SHP77 treated with DMSO at 0.1 percent for 48 hours (cell line): ENCODE data around the gene CCDC78.

Experiments used
- DNase-seq: peaks from one replicate; lab custom pipeline; 2025; lab: John Stamatoyannopoulos, UW

The CCDC78 gene

DNA sequence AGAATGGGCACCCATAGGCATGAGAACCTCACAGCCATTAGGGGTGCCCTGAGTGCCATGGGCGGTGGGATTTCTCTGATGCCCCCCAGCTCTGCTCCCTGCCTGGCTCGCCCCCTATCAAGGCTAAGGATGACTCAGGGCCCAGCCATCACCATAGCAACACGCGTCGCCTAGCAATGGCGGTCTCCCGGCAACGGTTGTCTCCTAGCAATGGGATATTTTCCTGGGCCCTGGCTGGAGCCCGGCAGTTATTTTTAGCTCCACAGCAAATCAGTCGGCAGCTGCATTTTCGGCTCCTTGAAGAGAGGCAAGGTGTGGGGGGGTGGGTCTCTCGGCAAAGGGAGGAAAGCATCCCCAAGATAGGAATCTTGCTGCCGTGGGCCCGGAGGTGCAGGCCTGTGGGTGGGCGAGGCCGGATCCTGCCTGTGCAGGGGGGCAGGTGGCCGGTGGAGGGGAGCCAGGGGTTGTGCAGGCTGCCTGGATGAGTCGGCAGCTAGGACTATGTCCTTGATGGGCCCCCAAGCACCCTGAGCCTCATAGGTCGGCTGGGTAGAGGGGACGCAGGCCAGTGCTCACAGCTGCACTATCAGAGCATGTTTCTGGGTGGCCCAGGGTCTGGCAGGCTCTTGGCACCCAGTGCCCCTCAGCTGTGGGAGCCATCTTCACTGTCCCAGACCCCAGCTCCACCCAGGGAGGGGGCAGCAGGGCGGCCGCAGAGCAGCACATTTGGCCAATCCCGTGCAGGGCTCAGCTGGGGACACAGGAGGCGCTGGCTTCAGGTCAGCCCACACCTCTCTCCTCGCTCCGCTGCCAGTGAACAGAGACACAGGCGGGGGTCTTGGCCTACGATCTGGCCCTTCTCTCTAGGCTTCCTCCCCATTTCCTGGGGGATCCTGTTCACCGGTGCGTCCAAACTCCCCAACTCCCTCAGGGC, 16.4 kb downstream of the CCDC78 start:
- DNase-seq: peak; percentile 73

DNA sequence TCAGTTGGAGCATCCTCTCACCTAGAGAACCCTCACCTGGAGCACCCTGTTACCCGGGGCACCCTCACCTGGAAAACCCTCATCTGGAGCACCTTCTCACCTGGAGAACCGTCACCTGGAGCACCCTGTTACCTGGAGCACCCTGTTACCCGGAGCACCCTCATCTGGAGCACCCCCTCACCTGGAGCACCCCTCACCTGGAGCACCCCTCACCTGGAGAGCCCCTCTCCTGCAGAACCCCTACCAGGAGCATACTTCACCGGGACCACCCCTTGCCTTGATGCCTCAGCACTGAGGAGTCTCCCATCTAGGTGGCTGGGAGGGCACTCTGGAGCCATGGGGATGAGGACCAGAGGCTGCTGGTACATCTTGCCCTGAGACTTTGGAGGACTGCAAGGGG, 17.3 kb downstream of the CCDC78 start:
- DNase-seq: no peak

DNA sequence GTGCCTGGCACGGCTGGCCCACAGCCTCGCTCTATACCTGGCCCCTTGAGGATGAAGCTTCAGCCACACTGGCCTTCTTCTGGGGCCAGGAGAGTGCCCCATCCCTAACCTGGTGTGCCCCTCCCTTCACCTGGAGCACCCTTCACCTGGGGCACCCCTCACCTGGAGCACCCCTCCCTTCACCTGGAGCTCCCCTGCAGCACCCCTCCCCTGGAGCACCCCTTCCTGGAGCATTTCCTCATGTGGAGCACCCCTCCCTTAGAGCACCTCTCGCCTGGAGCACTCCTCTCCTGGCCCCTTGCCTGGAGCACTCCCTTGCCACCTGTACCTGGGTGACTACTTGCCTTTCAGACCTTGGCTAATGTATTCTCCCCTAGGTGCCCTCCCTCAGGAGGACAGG, 18.2 kb downstream of the CCDC78 start:
- no peak for DNase-seq

DNA sequence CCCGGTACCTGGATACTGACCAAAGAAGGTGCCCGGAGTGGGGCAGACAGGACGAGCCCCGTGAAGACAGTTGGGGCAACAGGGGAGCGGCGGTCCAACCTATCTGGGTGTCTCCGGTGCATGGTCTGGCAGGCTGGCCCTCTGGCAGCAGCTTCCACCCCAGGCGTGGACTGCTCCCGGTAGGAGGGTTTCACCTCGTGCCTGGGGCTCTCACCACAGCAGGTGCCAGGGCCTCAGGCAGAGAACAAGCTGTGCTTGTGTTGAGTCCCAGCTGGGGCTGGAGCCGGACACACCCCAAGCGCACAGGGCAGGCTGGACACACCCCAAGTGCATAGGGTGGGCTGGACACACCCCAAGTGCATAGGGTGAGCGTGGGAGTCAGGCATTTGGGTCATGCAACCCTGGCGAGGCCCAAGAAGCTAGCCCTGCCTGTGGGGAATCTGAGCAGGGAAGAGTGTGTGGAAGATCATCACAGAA, 19.1 kb downstream of the CCDC78 start:
- DNase-seq: no peak

DNA sequence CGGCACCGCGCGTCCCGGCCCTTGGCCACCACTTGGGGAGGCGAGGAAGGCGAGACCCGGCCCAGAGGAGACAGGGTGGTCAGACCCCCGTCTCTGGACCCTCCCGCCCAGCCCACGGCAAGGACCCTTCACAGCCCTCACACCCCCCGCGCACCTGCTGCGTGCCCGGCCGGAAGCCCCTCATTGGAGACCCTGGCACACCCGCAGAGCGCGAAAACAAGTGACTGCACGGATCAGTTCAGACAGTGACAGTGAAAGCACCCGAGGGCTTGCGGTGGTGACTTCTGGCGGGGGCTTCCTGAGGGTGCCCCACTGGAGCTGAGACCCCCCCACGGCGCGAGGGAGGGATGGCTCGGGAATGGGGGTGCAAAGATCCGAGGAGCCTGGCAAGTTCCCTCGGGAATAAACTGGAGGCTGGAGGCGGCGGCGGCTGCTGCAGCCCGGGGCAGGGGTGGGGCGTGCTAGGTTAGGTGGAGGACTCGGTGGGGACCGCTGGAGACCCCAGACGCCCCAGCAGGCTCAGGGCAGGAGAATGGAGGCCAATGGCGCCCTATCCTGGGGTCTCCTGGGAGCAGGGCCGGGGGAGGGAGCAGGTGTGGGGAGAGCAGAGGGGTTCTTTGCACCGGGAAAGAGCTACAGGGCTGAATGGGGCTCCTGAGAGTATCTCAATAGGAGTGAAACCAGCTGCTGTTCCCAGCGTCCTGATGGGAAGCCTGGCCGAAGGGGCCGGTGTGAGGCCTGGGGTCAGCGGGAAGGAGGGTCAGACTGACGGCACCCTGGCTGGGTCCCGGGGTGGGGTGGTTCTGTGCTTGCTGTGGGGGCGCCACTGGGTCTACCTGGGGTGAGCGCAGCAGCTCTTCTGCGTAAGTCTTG, 19.8 kb downstream of the CCDC78 start:
- DNase-seq: no peak

DNA sequence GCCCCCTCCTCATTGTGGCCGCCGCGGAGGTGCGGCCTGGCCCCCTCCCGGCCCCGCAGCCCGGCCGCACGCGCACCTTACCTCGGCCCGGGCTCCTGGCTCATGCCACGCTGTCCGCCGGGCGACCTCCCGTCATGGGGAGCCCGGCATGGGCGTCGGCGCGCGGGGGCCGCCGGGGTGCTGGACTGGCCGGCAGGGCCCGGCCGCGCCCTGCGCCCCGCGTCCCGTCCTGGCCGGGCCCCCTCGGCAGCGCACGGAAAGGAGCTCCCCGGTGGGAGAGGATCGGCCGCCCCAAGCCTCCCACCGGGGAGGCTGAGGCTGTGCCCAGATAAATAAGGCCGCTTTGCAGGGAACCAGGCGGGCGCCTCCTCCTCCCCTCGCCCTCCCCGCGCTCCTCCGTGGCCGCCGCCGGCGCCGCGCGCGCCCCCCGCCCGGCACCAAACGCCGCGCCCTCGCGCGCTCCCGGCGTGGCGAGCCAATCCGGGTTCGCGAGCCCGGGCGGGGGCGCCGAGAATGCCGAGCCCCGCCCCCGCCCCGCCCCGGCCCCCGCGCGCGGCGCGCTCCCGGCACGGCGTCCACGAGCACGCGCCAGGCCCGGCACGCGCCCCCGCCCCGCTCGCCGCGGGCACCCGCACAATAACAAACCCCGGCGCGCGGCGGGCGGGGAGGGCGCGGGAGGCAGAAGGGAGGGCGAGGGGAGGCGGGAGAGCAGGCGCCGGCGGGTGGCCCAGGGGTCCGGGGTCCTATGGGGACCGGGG, 20.6 kb downstream of the CCDC78 start, which contains the start of gene FBXL16:
FBXL16 (minus strand) TSS at position 371 of the 758 bp plus-strand sequence. CDS start 8,396 bp downstream, outside the sequence.
- DNase-seq: no peak

DNA sequence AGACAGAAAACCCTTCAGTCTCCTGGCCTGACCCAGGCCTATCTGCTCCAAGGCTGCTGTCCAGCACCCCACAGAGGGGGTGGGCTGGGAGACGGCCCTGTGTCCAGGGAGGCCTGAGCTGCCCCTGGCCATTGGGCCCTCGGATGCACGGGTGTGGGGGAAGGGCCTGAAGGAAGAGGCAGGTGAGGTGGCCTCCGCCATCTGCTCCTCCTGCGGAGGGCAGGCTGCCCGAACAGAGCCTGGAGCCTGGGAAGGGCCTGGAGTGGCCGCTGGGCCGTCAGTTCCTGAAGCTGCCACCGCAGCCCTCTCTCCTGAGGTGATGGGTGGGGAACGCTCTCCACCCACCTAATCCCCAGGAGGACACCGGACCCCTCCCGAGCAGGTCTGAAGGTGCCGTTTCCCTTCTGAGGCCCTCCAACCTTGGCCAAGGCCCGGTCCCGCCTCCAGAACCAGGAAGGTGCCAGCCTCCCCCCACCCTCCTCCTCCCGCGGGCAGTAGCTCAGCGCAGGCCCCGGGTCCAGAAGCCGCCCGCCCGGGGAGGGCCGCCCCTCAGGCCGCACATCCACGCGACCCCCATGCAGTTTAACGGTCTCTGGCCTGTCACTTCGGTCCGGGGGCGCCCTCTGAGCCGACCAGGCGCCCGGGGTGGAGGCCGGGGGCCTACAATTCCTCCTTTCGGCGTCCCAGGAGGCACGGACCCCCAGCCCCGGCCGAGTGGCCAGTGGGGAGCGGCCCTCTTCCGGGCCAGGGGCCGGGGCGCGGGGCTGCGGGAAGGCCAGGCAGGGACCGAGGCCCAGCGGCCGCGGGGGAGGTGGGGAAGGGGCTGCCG, 21.5 kb downstream of the CCDC78 start:
- no peak for DNase-seq

DNA sequence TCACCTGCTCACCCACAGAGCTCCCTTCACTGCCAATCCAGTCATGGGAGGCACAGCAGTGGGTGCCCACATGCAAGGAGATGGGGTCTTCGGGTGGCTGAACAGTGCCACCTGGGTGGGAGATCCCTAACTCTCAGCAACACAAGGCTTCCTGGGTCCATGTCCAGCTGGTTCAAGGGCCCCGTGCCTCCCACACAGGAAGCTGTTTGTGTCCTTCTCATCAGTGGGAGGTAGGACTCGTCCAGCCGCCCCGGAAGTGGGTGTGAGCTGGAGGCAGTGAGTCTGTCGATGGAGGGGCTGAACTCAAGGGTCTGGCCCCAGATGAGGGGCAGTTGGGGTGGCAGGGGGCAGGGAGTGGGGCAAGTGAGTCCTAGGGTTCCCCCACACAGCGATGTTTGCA, 22.2 kb downstream of the CCDC78 start:
- DNase-seq: no peak

DNA sequence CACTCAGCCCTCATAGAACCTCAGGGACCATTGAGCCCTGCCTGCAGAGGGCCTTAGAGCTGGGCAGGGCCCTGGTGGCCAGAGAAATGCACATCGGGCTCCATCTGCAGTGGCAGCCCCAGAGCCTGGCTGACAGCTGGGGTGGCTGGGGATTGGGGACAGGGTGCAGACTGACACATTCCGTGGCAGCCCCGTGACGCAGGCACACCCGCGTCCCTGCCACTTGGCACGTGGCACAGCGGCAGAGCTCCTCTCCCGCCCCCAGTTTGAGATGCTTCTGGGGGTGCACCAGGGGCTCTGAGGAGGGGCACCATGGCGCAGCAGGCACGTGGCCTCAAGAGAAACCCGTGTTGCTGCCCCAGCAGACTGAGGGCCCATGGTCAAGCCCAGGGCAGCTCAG, 22.8 kb downstream of the CCDC78 start:
- DNase-seq: no peak

DNA sequence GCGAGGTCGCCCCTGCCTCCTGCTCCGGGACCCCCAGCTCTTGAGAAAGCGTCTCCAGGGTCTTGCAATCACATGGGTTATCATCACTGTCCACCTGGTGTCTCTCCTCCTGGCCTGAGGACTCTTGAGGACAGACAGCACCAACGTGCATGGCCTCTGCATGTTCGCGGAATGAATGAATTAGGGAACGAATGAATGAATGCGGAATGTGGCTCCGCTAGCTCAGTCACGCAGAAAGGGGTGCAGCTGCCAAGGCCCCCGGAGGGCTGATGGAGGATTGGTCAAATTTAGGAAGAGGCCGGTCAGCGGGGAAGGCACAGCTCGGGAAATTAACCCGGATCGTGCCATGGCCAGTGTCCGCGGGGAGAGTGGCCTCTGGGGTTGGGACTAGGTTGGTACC, 23.9 kb downstream of the CCDC78 start:
- DNase-seq: no peak

DNA sequence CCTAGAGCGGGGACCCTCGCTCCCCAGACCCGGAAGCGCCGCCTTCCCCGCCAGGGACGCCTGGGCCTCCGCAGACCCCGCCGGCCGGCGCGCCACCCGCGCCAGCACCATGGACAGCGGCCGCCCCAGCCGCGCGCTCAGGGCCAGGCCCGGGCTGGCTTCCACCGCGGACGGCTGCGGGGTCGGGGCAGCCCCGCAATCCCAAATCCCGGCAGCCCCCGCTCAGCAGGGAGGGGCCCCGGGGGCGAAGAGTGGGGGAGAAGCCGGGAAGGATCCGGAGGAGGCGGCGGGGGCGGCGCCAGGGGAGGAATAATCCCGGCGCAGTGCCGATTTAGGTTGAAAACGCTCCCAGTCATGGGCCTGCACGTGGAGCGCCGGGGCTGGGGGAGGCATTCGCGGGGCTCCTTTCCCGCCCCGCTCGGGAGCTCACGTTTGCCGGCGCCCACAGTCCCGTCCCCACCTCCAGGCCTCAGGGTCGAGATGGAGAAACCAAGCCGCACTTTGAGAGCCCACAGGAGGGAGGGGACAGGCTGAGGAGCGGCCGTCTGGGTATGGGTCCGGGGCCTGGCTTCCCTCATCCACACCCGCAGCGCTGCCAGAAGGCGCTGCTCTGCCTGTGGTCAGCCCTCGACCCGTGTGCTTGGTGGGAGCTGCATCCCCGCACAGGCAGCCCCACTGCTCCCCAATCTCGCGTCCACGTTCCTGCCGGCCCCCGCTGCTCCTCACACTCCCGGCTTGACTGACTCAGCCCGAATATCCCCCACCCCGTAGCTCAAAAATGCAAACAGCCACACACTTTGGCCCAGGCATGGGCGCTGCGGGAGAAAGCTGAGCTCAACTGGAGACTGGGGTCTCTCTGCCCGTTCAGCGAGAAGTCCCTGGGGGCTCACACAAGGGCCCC, 25.3 kb downstream of the CCDC78 start:
- DNase-seq: no peak

DNA sequence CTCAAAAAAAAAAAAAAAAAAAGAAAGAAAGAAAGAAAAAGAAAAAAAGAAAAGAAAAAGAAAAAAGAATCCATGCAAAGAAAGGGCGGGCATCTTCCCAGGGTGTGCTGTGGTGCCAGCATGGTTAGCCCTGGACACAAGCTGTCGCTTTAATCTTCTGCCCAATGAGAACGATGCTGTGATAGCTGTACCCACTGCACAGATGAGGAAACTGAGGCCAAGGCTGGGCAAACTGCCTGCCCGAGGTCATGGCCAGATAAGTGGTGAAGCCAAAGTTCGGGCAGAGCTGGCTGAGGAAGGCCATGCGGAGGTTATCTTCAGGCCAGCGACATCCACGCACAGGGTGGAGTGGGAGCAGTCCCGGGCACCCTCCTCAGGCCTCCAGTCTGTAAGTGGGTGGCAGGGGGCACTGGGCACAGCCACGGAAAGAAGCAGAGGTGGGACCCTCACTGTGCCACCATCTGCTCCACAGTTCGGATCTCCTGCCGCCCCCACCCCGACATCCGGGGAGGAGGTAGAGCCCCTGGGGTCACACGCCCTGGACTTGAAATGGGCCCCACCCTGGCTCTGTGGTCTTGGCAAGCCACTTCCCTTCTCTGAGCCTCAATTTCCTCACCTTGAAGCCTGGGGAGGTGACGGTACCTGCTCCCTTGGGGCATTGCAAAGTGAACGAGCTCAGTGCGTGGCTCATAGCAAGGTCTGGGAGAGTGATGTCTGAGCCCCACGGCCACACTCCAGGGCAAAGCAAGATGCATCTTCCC, 27.2 kb downstream of the CCDC78 start:
- DNase-seq: no peak

DNA sequence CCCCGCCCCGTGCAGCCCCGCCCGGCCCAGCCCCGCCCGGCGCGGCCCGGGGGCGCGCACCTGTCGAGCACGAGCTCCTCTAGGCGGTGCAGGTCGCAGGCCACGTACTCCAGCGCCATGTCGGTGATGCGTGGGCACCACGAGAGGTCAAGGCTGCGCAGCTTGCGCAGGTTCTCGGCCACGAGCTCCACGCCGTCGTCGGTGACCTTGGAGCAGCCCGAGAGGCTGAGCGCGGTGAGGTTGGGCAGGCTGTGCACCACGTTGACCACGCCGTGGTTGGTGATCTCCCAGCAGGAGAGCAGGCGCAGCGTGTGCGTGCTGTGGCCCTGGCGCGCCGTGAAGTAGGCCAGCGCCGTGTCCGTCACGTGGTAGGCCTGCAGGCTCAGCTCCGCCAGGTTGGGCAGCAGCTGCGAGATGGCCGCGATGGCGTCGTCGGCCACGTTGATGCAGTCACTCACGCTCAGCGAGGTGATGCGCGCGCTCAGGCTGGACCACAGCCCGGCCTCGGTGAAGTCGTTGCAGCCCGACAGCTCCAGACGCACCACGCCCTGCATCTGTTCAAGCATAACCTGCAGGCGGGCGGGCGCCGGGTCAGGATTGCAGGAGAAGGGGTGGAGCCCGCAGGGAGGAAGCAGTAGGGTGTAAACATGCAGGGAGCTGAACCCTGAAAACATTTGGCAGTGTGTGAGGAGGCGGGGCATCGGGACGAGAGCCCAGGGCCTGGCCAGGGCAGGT, 30.7 kb downstream of the CCDC78 start:
- peak; percentile 85 for DNase-seq

DNA sequence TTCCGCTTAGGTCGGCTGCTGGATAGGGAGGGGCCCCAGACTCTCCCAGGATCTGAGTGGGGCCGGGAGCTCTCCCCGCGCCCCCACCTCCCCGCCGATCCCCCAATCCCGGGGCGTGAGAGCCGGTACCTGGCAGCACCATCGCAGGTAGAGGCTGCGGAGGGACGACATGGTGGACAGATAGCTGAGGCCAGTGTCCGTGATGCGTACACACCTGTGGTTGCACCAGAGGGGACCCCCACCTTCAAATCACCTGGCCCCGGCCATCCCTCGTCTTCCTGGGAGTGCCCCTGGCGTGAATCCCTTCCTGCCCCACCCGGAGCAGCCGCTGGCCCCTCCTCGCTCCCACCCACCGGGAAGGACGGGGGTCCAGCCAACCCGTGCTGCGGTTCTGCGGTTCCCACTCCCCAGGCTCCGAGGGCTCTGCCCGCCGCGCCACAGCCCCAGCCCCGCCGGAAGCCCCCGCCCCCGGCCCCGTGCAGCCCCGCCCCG, 31.3 kb downstream of the CCDC78 start:
- no peak for DNase-seq

DNA sequence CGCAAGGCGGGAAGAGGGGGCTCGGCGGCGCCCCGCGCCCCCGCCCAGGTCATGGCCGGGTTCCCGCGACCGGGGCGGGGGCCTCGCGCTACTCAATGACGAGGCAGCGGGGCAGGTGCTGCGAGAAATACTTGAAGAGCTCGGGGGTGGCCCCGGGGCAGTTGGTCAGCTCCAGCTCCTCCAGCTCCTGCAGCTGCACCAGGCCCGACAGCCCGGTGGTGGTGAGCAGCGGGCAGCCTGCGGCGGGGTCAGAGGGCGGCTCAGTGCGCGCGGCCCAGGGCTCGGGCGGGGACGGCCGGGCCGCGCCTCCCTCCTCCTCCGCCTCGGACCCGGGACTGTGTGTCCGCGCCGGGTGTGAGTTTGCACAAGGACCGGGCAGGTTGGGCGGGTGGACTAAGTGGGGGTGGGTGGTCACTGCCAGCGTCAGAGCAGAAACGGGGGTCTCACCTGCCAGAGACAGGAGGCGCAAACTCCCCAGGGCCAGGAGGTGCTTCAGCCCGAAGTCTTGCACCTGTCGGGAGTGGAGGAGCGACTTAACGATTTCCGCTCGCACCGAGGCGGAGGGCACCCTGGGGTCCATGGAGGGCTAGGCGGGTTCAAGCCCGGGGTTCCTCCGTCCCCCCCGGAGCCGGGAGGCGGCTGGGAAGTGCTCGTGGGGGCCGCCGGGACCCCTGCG, 31.9 kb downstream of the CCDC78 start:
- no peak for DNase-seq

DNA sequence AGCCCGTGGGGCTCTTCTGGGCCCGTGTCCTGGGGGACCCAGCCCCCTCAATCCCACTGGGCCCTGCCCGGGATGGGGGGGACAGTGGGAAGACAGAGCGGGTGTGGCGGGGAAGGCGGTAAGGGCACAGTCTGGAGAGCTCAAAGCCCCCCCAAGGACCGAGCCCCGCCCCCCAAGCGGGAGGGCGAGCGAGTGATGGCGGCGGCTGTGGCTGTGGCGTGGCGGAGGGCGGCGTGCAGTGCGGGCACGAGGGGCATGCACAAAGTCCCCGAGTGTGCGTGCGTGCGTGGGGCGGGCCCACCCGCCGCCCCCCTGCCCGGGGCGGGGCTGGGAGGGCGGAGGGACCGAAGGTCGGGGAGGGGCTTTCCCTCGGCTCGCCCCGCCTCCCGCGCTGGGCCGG, 32.5 kb downstream of the CCDC78 start:
- DNase-seq: no peak

DNA sequence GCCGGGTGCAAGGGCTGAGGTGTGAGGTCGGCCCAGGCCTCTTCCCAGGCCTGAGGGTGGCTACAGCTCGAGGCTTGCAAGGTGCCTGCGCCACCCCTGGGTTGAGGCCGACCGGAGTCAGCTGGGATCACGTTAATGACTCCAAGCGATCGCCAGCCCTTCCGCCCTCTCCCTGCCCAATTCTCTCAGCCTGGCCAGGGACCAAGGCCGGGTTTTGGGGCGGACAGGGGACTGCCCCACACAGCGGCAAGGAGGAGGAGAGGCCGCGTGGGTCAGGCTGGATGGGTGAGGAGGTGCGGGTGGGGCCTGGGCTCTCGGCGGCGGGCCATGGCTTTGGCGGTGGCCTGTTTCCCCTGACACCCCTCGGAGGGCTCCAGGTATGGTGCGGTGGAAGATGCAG, 32.9 kb downstream of the CCDC78 start:
- DNase-seq: no peak
